AG10803 (cell line): ENCODE measurements around the gene RAP1GDS1.

ENCODE experiments used
- DNase-seq: peaks from one replicate; pipeline ENCODE4 v3.0.0; 2010; ENCODE audit warnings: low read depth
- H3K4me3 ChIP-seq: 2 replicates; pipeline ENCODE4 v1.5.1; 2011; ENCODE audit warnings: mild to moderate bottlenecking, low read length, control low read depth
- TF ChIP-seq, protein P1 (sequence below): conservative IDR thresholded peaks from 2 replicates; pipeline ENCODE4 v1.5.1; 2011; ENCODE audit warnings: mild to moderate bottlenecking, low read length, control low read depth, inconsistent platforms

Gene RAP1GDS1

DNA sequence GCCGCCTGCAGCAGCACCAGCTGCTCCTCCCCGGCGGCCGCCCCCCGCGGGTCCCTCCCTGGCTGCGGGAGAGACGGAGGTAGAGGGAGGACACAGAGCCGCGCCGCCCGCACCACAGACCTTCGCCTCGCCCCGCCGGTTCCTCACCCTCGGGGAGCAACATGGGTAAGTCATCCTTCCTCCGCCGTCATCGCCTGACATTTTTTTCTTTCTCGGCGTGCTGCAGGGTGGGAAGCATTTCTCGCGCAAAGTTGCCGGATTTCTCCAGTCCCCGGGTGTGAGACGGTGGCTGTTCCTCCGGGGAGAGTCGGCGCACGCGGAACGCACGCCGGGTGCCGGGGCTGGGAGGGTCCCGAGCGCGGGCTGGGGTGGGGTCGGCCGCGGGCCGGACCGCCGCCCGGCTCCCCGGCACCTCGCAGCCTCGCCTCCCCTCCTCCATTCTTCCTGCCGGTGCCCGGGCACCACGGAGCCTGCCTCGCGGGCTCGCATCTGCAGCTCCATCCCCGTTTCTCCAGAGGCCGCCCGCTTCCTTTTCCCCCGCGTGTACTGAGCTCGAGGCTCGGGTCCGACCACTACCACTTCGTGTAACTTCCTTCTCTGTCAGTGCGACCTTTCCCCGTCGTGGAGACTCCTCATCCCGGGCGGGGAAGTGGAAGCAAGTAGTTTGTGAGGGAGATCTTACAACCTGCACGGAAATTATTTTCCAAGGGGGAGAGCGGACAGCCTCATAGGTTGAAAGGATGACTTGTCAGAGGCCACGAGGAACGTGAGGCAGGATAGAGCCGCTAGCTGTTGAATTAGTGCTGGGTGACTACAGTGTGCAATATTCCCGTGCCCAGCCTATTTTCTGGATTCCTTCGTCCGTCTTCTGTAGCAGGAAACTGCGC lies 464 bp downstream of the RAP1GDS1 start:
- TF ChIP-seq, protein P1, sequence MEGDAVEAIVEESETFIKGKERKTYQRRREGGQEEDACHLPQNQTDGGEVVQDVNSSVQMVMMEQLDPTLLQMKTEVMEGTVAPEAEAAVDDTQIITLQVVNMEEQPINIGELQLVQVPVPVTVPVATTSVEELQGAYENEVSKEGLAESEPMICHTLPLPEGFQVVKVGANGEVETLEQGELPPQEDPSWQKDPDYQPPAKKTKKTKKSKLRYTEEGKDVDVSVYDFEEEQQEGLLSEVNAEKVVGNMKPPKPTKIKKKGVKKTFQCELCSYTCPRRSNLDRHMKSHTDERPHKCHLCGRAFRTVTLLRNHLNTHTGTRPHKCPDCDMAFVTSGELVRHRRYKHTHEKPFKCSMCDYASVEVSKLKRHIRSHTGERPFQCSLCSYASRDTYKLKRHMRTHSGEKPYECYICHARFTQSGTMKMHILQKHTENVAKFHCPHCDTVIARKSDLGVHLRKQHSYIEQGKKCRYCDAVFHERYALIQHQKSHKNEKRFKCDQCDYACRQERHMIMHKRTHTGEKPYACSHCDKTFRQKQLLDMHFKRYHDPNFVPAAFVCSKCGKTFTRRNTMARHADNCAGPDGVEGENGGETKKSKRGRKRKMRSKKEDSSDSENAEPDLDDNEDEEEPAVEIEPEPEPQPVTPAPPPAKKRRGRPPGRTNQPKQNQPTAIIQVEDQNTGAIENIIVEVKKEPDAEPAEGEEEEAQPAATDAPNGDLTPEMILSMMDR, result no peak
- H3K4me3 ChIP-seq, result peak overlapping the region; percentile 81
- peak; percentile 71 for DNase-seq

DNA sequence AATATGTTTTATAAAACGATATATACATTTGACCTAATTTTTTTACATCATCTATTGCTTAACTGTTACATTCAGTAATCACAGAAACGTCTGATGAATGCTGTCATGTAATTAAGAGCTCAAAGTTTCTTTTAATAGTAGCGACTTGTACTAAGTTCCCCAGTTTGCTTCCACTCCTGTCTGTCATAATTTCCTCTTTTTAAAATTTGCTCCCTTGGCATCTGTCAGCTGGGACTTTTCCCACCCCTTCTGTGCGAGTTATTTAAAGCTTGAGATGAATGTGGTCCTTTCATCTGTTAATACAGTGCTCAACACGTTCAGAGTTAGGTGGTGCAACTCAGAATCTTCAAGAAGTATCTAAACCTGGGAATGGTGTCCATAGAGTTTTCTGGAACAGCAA lies 1.2 kb downstream of the RAP1GDS1 start:
- peak overlapping the region; percentile 81 for H3K4me3 ChIP-seq
- TF ChIP-seq, protein P1, result no peak
- peak; percentile 13 for DNase-seq

DNA sequence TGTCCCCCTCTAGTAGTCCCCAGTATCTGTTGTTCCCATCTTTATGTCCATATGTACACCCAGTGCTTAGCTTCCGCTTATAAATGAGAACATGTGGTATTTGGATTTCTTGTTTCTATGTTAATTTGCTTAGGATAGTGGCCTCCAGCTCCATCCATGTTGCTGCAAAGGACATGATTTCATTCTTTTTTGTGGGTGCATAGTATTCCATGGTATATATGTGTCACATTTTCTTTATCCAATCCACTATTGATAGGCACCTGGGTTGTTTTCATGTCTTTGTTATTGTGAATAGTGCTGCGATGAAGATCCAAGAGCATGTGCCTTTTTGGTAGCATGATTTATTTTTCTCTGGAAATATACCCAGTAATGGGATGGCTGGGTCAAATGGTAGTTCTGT lies 6.3 kb downstream of the RAP1GDS1 start:
- H3K4me3 ChIP-seq, result no peak overlapping the region
- TF ChIP-seq, protein P1, result no peak
- DNase-seq, result no peak

DNA sequence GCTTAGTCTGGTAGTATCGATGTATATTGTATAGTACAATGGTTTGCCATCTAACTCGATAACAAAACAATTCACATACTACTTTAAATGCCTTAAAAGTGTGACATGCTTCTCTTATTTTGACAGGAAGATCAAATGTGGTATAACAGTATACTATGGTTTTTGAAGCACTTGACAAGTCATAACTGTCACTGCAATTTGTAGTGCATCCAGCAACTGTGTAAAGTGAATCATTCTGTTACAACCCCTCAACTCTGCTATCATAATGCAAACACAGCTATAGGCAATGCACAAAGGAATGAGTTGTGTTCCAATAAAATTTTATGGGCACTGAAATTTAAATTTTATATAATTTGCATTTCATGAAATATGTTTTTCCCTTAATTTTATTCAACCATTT lies 14.0 kb downstream of the RAP1GDS1 start:
- DNase-seq, result no peak
- TF ChIP-seq, protein P1, result no peak
- H3K4me3 ChIP-seq, result no peak overlapping the region

DNA sequence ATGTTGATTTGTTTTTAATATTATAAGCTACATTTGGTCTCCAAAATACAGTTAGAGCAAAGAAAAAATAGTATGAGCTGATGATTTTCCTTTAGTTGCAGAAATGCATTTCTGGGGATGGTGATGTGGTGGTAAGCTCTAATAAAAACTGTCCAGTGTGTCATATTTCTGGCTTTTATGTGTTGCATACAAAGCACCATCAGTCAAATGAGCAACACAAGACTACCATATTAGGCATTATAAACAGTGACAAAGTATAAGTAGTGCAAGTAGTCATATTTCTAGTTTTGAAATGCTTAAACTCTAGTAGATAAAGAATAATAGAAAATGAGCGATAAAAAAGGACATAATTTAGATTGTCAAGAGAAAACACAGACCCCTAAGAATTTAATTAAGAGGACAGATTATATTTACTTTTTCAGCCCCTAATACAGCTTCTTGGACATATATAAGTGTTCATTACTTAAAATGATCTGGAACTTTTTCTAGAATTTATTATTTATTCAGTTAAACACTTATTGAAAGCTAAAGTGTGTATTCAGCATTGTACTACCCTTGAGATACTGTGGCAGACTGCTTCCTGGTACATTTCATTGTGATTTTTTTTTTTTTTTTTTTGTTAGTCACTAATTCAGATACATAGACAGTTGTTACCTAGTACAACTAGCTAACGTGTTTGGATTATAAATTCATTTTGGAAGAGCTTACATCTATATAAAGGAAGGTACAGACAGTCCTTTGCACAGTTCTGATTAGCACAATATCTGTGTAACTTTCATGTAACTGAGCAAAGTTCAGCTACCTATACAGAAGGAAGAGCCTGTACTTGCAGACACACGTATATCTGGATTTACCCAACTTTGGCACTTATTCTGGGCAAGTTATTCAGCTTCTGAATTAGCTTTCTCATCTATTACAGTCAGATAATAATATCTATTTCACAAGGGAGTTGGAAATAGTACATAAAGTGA lies 22.3 kb downstream of the RAP1GDS1 start:
- H3K4me3 ChIP-seq, result no peak overlapping the region
- TF ChIP-seq, protein P1, result no peak
- DNase-seq, result peak; percentile 44

DNA sequence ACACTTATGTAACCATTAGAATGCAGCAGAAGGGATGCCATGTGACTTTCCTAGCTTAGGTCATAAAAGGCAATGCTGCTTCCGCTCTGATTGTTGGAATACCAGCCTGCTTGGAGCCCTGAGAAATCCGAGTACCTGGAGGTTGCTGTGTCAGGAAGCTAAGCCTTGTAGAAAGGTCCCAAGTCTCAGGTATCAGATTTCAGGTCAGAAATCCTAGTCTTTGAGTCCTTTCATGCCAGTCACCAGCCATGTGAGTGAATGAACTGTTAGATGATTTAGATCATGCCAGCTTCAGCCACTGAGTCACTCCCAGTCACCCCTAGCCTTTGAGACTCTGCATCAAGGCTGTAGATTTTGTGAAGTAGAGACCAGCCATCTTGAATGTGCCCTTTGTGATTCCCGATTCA lies 23.5 kb downstream of the RAP1GDS1 start:
- DNase-seq, result no peak
- H3K4me3 ChIP-seq, result no peak overlapping the region
- TF ChIP-seq, protein P1, result no peak
